K562 treated with DMSO at 1 percent for 48 hours (cell line): ENCODE data around the gene GPC4. TPM values are rescaled to one million over a fixed set of nuclear protein-coding genes. Genes with fewer than 3 reads are reported as not detected.

ENCODE experiments used
- total RNA-seq: library from RNA; unstranded; fragments of 300-600 nt; gene quantifications from 2 replicates; pipeline ENCODE4 v1.2.3, GENCODE V29; 2022; ENCODE audit warnings: low replicate concordance; ENCODE audit errors: extremely low read depth

GPC4 gene
- total RNA-seq = not detected in 2 replicates

DNA sequence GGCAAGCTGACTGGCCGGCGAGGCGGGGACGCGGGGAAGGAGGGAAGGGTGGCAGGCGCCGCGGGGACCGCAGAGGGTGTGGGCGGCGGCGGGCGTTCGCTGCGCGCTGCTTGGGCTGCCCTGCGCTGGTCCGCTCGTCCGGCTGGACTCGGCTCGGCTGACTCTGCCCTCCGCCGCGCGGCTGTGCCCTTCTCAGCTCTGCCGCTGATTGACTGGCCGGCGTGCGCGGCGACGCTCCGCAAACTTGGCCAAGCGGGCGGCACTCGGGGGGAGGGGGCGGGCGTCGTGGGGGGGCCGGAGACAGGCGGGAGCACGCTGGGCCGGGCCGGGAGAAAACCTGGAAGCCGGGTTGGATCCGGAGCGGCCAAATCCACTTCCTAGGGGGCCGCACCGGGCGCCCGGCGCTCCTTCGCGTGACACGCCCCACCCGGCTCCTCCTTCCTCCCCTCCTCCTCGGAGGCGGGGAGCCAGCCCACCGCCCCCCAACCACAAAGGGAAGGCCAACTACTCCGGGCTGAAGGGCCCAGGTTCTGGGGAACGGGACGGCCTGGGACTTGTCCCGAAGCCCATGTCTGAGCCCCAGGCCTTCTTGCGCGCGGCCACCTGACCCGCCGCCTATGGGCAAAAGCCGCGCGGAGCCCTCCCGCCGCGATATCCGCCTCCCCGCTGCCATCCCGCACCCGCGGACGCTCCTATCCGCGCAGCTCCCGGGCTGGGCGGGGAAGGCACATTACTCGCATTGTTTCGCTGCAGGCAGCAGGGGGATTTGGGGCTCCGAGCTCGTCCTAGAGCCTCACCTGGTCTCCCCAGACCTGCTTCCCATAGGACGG is at the start of gene GPC4:
GPC4 (minus strand) TSS at position 214 of the 830 bp plus-strand sequence. CDS start 524 bp downstream, outside the sequence.

Other genes starting within 250 kb of the GPC4 start
- gene TFDP3, start 197.1 kb downstream of the GPC4 start, total RNA-seq = not detected in 2 replicates